Tibial nerve (tissue), 4 donors: ENCODE measurements around the gene SNX8.

Experiments
- CTCF ChIP-seq, 5 experiments: fragments of 200-600 bp in 3 of 5; fragments of 450-650 bp in 2 of 5; sonication (generic) in 3 of 5; IDR thresholded peaks; one replicate each; pipeline ENCODE4 v1.5.1; 2016 to 2019; ENCODE audit warnings: antibody characterized with exemption in 5 of 5, mild to moderate bottlenecking in 3 of 5, moderate library complexity in 2 of 5
- EP300 ChIP-seq, 2 donors: sonication (generic); formaldehyde crosslinking; IDR thresholded peaks; one replicate each; pipeline ENCODE4 v1.6.1; 2017; ENCODE audit warnings: antibody characterized with exemption in 2 of 2, mild to moderate bottlenecking in 1 of 2
- POLR2A ChIP-seq, 2 donors: fragments of 450-650 bp; IDR thresholded peaks; one replicate each; pipeline ENCODE4 v1.6.1; 2017; ENCODE audit warnings: antibody characterized with exemption in 2 of 2, mild to moderate bottlenecking in 2 of 2, moderate library complexity in 2 of 2

- TF ChIP-seq CTCF (IDR thresholded peaks at IDR 0.05) = no peak
- no peak for TF ChIP-seq POLR2A (IDR thresholded peaks at IDR 0.05)
- no peak for TF ChIP-seq EP300 (IDR thresholded peaks at IDR 0.05)
These were observed 61.2 kb downstream of the SNX8 start for GRCh38 chr7:2253021-2253420.
